CD14-positive monocyte (primary cell): Measurements from ENCODE around the gene FBXW11. TPM values are rescaled to one million over a fixed set of nuclear protein-coding genes. Genes with fewer than 3 reads are reported as not detected.

Experiments used
- DNase-seq, 3 donors: peaks; one replicate each; pipeline ENCODE4 v3.0.0-alpha.2; 2011 to 2022
- H2AFZ ChIP-seq: 2 replicates; pipeline ENCODE4 v1.6.0; 2012; ENCODE audit warnings: mild to moderate bottlenecking, low read depth, low read length, inconsistent platforms; ENCODE audit not compliant: insufficient read depth, poor library complexity, severe bottlenecking
- H3K27ac ChIP-seq, 2 donors: 1 replicate in 1 of 2; 2 replicates in 1 of 2; pipeline ENCODE4 v1.5.1; 2012 to 2013; ENCODE audit warnings: low read length in 2 of 2, control low read depth in 1 of 2, inconsistent platforms in 1 of 2, low read depth in 1 of 2, mild to moderate bottlenecking in 1 of 2
- H3K27me3 ChIP-seq, 2 donors: one replicate each; pipeline versions ENCODE4 v1.6.0 to v1.6.1; 2011 to 2013; ENCODE audit warnings: low read length in 2 of 2; ENCODE audit not compliant: control insufficient read depth in 2 of 2, insufficient read depth in 2 of 2
- H3K36me3 ChIP-seq, 2 donors: replicated peaks in 1 of 2; 1 replicate in 1 of 2; 2 replicates in 1 of 2; pipeline versions ENCODE4 v1.5.1 to v1.6.1; 2012 to 2013; ENCODE audit warnings: low read length in 2 of 2, control low read depth in 1 of 2, inconsistent platforms in 1 of 2, mild to moderate bottlenecking in 1 of 2; ENCODE audit not compliant: insufficient read depth in 2 of 2, control insufficient read depth in 1 of 2
- H3K4me1 ChIP-seq, 2 donors: 1 replicate in 1 of 2; 2 replicates in 1 of 2; pipeline versions ENCODE4 v1.5.1 to v1.6.1; 2012 to 2013; ENCODE audit warnings: low read length in 2 of 2, control low read depth in 1 of 2, inconsistent platforms in 1 of 2, mild to moderate bottlenecking in 1 of 2, moderate library complexity in 1 of 2; ENCODE audit not compliant: insufficient read depth in 2 of 2, control insufficient read depth in 1 of 2
- H3K4me2 ChIP-seq: replicated peaks from 2 replicates; pipeline ENCODE3; 2012; ENCODE audit warnings: low read length, moderate library complexity, mild to moderate bottlenecking; ENCODE audit not compliant: poor library complexity, severe bottlenecking; ENCODE audit errors: extremely low read depth
- H3K4me3 ChIP-seq, 3 experiments: fragments of 200-600 bp in 1 of 3; sonication (generic) in 1 of 3; replicated peaks in 1 of 3; 1 replicate in 2 of 3; 2 replicates in 1 of 3; pipeline ENCODE4 v1.5.1; 2011 to 2013; ENCODE audit warnings: low read length in 3 of 3, mild to moderate bottlenecking in 3 of 3, control low read depth in 2 of 3, low read depth in 2 of 3, inconsistent platforms in 1 of 3, moderate library complexity in 1 of 3
- H3K79me2 ChIP-seq: 2 replicates; pipeline ENCODE4 v1.6.0; 2012; ENCODE audit warnings: mild to moderate bottlenecking, control low read depth, inconsistent platforms, low read length, moderate library complexity; ENCODE audit not compliant: insufficient read depth
- H3K9ac ChIP-seq: 2 replicates; pipeline ENCODE4 v1.6.0; 2017; ENCODE audit warnings: low read length, mild to moderate bottlenecking; ENCODE audit not compliant: insufficient read depth, poor library complexity, severe bottlenecking
- H3K9me3 ChIP-seq, 2 donors: replicated peaks in 1 of 2; 1 replicate in 1 of 2; 2 replicates in 1 of 2; pipeline versions ENCODE4 v1.5.1 to v1.6.1; 2012 to 2013; ENCODE audit warnings: low read length in 2 of 2, control low read depth in 1 of 2; ENCODE audit not compliant: control insufficient read depth in 1 of 2, insufficient read depth in 1 of 2
- H4K20me1 ChIP-seq: 2 replicates; pipeline ENCODE4 v1.6.0; 2012; ENCODE audit warnings: mild to moderate bottlenecking, low read length, control low read depth, moderate library complexity; ENCODE audit not compliant: insufficient read depth
- H3K27ac Mint-ChIP-seq, 7 donors: one replicate each; pipeline ENCODE4 v1.8.0; 2020; ENCODE audit warnings: mild to moderate bottlenecking in 7 of 7, mixed read lengths in 7 of 7, moderate library complexity in 6 of 7, inconsistent platforms in 2 of 7
- H3K27me3 Mint-ChIP-seq, 3 donors: one replicate each; pipeline ENCODE4 v1.8.0; 2021 to 2022; ENCODE audit warnings: low read depth in 3 of 3, mild to moderate bottlenecking in 3 of 3, mixed read lengths in 3 of 3, moderate library complexity in 3 of 3, inconsistent platforms in 1 of 3
- H3K36me3 Mint-ChIP-seq, 2 donors: one replicate each; pipeline ENCODE4 v1.8.0; 2020; ENCODE audit warnings: mixed read lengths in 2 of 2, inconsistent platforms in 1 of 2, mild to moderate bottlenecking in 1 of 2
- H3K4me1 Mint-ChIP-seq: one replicate; pipeline ENCODE4 v1.8.0; 2020; ENCODE audit warnings: mild to moderate bottlenecking, mixed read lengths
- H3K4me3 Mint-ChIP-seq, 2 donors: one replicate each; pipeline ENCODE4 v1.8.0; 2020; ENCODE audit warnings: mild to moderate bottlenecking in 2 of 2, mixed read lengths in 2 of 2, moderate library complexity in 1 of 2
- H3K9me3 Mint-ChIP-seq, 7 donors: one replicate each; pipeline ENCODE4 v1.8.0; 2020 to 2022; ENCODE audit warnings: mixed read lengths in 7 of 7, mild to moderate bottlenecking in 6 of 7, moderate library complexity in 6 of 7, inconsistent platforms in 2 of 7
- WGBS: methylation state at CpG from one replicate; pipeline ENCODE4 v1.1.5; 2013; ENCODE audit warnings: missing lambda C conversion rate; ENCODE audit not compliant: insufficient coverage; 5-methylcytosine and 5-hydroxymethylcytosine counted together
- intact Hi-C, 2 donors: fragments of 100-400 bp; cut with micrococcal nuclease; formaldehyde crosslinking; loops; one replicate each; pipeline versions ENCODE4 v1.15.0 to v1.15.1; 2023
- polyA plus RNA-seq, 3 donors: library from polyadenylated mRNA; depleted of rRNA in 1 of 3; unstranded in 2 of 3; stranded (reverse) in 1 of 3; fragments of 300-500 nt in 2 of 3; fragments of >200 nt in 1 of 3; fragmentation: Illumina TruSeq in 2 of 3; gene quantifications; 1 replicate in 2 of 3; 2 replicates in 1 of 3; pipeline ENCODE4 v1.2.3, GENCODE V29; 2012 to 2021
- TF ChIP-seq, protein P1 (sequence below): fragments of 200-600 bp; IDR thresholded peaks from one replicate; pipeline ENCODE4 v1.8.0; 2022; ENCODE audit warnings: antibody characterized with exemption, mild to moderate bottlenecking

FBXW11 gene
- polyA plus RNA-seq, 3 donors = 15.0 to 24.5 (median 18.2) TPM

DNA sequence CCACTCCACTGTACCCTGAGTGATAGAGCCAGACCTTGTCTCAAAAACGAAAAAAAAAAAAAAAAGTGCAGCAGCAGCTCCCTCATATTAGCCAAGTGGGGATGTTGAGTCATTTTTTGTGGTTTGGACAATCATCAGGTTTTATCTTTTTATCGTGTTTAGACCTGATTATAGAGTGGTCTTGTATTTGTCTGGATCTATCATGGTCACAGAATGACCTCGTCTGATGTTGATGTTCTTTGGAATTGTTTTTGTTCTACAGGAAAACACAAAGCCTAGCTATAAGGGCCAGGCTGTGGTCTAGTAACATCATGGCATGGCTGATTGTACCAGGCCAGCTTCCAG lies 1.6 kb upstream of the FBXW11 start:
- Histone ChIP-seq H3K4me2 (no peak overlapping the region), H3K27me3 (no peaks in the 10 kb centered on the region), H3K4me3 (no peak overlapping the region), H3K9me3 (no peaks in the 10 kb centered on the region), H3K4me1 (peaks cover 34 to 40% of the 10 kb centered on the region in 2 donors), H3K9ac (no peak overlapping the region), H4K20me1 (peaks cover 15% of the 10 kb centered on the region), H2AFZ (no peak overlapping the region), H3K79me2 (peaks cover 45% of the 10 kb centered on the region), H3K27ac (no peak overlapping the region), H3K36me3 (no peaks in the 10 kb centered on the region)
- DNase-seq = peak in 1 of 3 donors; percentile 11
- H3K27ac Mint-ChIP-seq = peak overlapping the region in 1 of 7 donors; percentile 100
- H3K4me3 Mint-ChIP-seq = peak overlapping the region in 1 of 2 donors; percentile 98
- intact Hi-C loops = loop anchor here (5.0 to 10.0 kb wide), 3 partner anchors 97 to 621 kb away; partner anchors contain the start of genes NPM1 (in 1 of the 2) and UBTD2 (in 1 of the 2)
- no peaks in the 10 kb centered on the region for H3K36me3 Mint-ChIP-seq
- TF ChIP-seq, protein P1, sequence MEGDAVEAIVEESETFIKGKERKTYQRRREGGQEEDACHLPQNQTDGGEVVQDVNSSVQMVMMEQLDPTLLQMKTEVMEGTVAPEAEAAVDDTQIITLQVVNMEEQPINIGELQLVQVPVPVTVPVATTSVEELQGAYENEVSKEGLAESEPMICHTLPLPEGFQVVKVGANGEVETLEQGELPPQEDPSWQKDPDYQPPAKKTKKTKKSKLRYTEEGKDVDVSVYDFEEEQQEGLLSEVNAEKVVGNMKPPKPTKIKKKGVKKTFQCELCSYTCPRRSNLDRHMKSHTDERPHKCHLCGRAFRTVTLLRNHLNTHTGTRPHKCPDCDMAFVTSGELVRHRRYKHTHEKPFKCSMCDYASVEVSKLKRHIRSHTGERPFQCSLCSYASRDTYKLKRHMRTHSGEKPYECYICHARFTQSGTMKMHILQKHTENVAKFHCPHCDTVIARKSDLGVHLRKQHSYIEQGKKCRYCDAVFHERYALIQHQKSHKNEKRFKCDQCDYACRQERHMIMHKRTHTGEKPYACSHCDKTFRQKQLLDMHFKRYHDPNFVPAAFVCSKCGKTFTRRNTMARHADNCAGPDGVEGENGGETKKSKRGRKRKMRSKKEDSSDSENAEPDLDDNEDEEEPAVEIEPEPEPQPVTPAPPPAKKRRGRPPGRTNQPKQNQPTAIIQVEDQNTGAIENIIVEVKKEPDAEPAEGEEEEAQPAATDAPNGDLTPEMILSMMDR = no peak
- 75% methylated on average over 2 of the region's 3 CpGs for WGBS
- no peaks in the 10 kb centered on the region for H3K27me3 Mint-ChIP-seq
- H3K4me1 Mint-ChIP-seq = peaks cover 32% of the 10 kb centered on the region
- H3K9me3 Mint-ChIP-seq = peaks cover 0 to 2% (median 0%) of the 10 kb centered on the region in 7 donors

DNA sequence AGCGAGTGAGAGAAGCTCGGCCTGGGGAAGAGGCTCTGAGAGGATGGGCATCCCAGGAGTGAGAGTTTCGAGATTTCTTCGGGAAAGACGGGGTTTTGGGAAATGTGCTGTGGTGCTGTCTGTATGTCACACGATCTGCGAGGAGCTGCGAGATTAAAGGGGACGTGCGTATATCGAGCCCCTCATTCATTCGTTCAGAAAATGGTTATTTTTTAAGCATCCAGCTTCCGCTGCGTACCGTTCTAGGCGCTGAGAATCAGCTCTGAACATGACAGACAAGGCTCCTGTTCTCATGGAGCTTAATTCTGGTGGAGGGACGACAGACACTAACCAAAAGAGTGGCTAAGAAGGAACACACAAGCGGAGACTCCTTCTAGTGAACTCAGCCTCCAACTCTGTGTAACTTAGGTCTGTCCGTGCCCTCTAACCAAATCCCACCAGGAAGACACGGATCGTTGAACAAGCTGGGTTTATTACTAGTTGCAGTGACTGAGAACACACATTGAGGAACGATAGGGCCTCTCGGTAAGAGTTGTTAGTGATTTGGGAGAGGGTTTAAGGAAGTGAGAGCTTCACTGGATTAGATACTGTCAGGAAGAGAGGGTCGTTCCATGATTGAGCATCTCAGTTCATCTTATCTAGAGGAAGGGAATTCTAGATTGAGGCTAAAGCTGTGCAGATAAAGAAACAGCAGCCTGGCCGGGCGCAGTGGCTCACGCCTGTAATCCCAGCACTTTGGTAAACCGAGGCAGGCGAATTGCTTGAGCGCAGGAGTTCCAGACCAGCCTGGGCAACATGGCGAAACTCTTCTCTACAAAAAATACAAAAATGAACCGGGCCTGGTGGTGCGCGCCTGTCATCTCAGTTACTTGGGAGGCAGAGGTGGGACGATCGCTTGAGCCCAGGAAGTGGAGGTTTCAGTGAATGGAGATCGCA lies 1.0 kb upstream of the FBXW11 start:
- H3K27ac ChIP-seq = peak overlapping the region; percentile 92 to 97
- Mint-ChIP-seq H3K4me1 (peaks cover 39% of the 10 kb centered on the region), H3K27ac (peak overlapping the region; percentile 96 to 100 (median 99)), H3K4me3 (peak overlapping the region; percentile 98 to 99), H3K9me3 (peaks cover 0 to 2% (median 0%) of the 10 kb centered on the region in 7 donors), H3K27me3 (no peaks in the 10 kb centered on the region), H3K36me3 (no peaks in the 10 kb centered on the region)
- H3K27me3 ChIP-seq = no peaks in the 10 kb centered on the region
- H3K36me3 ChIP-seq = no peaks in the 10 kb centered on the region
- intact Hi-C loops = loop anchor here (5.0 to 10.0 kb wide), 3 partner anchors 97 to 620 kb away; partner anchors contain the start of genes NPM1 (in 1 of the 2) and UBTD2 (in 1 of the 2)
- peak overlapping the region; percentile 99 for H2AFZ ChIP-seq
- 23% methylated on average over 27 of the region's 37 CpGs for WGBS
- H3K9ac ChIP-seq = peak overlapping the region; percentile 94
- peaks cover 41 to 47% of the 10 kb centered on the region in 2 donors for H3K4me1 ChIP-seq
- peak in 2 of 3 donors; percentile 33 to 46 for DNase-seq
- H3K9me3 ChIP-seq = no peaks in the 10 kb centered on the region
- TF ChIP-seq, protein P1 = no peak
- peak overlapping the region; percentile 89 for H3K4me2 ChIP-seq
- H4K20me1 ChIP-seq = peaks cover 22% of the 10 kb centered on the region
- peaks cover 51% of the 10 kb centered on the region for H3K79me2 ChIP-seq
- H3K4me3 ChIP-seq = peak overlapping the region; percentile 61 to 100 (median 93)
